Measurements from ENCODE around the gene PACRG.

GRCh38 chr6:162970246-162970645 is 242.5 kb downstream of the PACRG start:
- TF ChIP-seq, protein P1, sequence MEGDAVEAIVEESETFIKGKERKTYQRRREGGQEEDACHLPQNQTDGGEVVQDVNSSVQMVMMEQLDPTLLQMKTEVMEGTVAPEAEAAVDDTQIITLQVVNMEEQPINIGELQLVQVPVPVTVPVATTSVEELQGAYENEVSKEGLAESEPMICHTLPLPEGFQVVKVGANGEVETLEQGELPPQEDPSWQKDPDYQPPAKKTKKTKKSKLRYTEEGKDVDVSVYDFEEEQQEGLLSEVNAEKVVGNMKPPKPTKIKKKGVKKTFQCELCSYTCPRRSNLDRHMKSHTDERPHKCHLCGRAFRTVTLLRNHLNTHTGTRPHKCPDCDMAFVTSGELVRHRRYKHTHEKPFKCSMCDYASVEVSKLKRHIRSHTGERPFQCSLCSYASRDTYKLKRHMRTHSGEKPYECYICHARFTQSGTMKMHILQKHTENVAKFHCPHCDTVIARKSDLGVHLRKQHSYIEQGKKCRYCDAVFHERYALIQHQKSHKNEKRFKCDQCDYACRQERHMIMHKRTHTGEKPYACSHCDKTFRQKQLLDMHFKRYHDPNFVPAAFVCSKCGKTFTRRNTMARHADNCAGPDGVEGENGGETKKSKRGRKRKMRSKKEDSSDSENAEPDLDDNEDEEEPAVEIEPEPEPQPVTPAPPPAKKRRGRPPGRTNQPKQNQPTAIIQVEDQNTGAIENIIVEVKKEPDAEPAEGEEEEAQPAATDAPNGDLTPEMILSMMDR (optimal IDR thresholded peaks at IDR 0.05 in 1 of 3, IDR thresholded peaks at IDR 0.05 in 1 of 3, conservative IDR thresholded peaks at IDR 0.05 in 1 of 3; ENCODE audit: extremely low read depth in 1 of 3, insufficient read depth in 2 of 3, low read length in 3 of 3) = no peak
- no peak for TF ChIP-seq EZH2 (IDR thresholded peaks at IDR 0.05; ENCODE audit: low read length)
